Suppressor macrophage (primary cell): ENCODE measurements around the gene ATP6V0C.
A peak's percentile ranks its signal among the peaks of the same experiment; 100 is the strongest.
"Not testable (repeated sequence)": the region's sequence is repeated elsewhere in the genome, so short reads cannot be mapped to it uniquely, and the experiment has no call there.

Experiments
- DNase-seq, 4 experiments: peaks; one replicate each; pipeline ENCODE4 v3.0.0-alpha.2; 2020 to 2022

ATP6V0C gene

GRCh38 chr16:2529961-2530628 is 16.3 kb downstream of the ATP6V0C start:
- no peak for DNase-seq

GRCh38 chr16:2530629-2531318 is 17.0 kb downstream of the ATP6V0C start:
- DNase-seq: peak in 1 of 4 experiments; percentile 15

GRCh38 chr16:2531371-2531695 is 17.6 kb downstream of the ATP6V0C start, which contains the start of gene CEMP1:
Gene CEMP1 (minus strand): TSS chr16:2531408. CDS start chr16:2531073, 335 bp downstream.
- peak in 1 of 4 experiments; percentile 9 for DNase-seq

- peak; percentile 99 to 100 (median 99) for DNase-seq
These were observed 18.1 kb downstream of the ATP6V0C start for GRCh38 chr16:2531696-2532493.

GRCh38 chr16:2532494-2533141 is 18.9 kb downstream of the ATP6V0C start:
- peak; percentile 68 to 81 (median 77) for DNase-seq

- DNase-seq: peak in 1 of 4 experiments; percentile 7
These were observed 19.5 kb downstream of the ATP6V0C start for GRCh38 chr16:2533142-2533755.

- DNase-seq: no peak
These were observed 20.2 kb downstream of the ATP6V0C start for GRCh38 chr16:2533912-2534311.

GRCh38 chr16:2534335-2534734 is 20.6 kb downstream of the ATP6V0C start:
- not testable (repeated sequence) for DNase-seq

- peak; percentile 93 to 97 (median 96) for DNase-seq
These were observed 21.9 kb downstream of the ATP6V0C start for GRCh38 chr16:2535625-2536013.

- peak; percentile 98 to 100 (median 99) for DNase-seq
These were observed 24.0 kb downstream of the ATP6V0C start, which contains the start of gene PDPK1 for GRCh38 chr16:2537451-2538379. Gene PDPK1 (plus strand): TSS chr16:2538021. CDS start chr16:2538113, 92 bp downstream.

GRCh38 chr16:2539192-2539844 is 25.6 kb downstream of the ATP6V0C start:
- DNase-seq: not testable (repeated sequence)

- peak; percentile 45 to 59 (median 50) for DNase-seq
These were observed 26.2 kb downstream of the ATP6V0C start for GRCh38 chr16:2539845-2540458.

- DNase-seq: peak in 2 of 4 experiments; percentile 22 to 52
These were observed 27.2 kb downstream of the ATP6V0C start for GRCh38 chr16:2540912-2541311.

- peak in 1 of 4 experiments; percentile 2 for DNase-seq
These were observed 27.7 kb downstream of the ATP6V0C start for GRCh38 chr16:2541409-2541808.

GRCh38 chr16:2543771-2544170 is 30.0 kb downstream of the ATP6V0C start:
- DNase-seq: not testable (repeated sequence)

- not testable (repeated sequence) for DNase-seq
These were observed 36.6 kb downstream of the ATP6V0C start for GRCh38 chr16:2550283-2550878.

- DNase-seq: peak in 1 of 4 experiments; percentile 17
These were observed 37.7 kb downstream of the ATP6V0C start for GRCh38 chr16:2551420-2551889.

GRCh38 chr16:2554709-2555425 is 41.1 kb downstream of the ATP6V0C start:
- DNase-seq: not testable (repeated sequence)
